HK-2 (cell line): ENCODE results near the gene UCP3.
"Not testable (repeated sequence)": the region's sequence is repeated elsewhere in the genome, so short reads cannot be mapped to it uniquely, and the experiment has no call there.

Experiments used
- DNase-seq: peaks from one replicate; pipeline ENCODE4 v3.0.0-alpha.2; 2018; ENCODE audit not compliant: unreplicated experiment

Gene UCP3

DNA sequence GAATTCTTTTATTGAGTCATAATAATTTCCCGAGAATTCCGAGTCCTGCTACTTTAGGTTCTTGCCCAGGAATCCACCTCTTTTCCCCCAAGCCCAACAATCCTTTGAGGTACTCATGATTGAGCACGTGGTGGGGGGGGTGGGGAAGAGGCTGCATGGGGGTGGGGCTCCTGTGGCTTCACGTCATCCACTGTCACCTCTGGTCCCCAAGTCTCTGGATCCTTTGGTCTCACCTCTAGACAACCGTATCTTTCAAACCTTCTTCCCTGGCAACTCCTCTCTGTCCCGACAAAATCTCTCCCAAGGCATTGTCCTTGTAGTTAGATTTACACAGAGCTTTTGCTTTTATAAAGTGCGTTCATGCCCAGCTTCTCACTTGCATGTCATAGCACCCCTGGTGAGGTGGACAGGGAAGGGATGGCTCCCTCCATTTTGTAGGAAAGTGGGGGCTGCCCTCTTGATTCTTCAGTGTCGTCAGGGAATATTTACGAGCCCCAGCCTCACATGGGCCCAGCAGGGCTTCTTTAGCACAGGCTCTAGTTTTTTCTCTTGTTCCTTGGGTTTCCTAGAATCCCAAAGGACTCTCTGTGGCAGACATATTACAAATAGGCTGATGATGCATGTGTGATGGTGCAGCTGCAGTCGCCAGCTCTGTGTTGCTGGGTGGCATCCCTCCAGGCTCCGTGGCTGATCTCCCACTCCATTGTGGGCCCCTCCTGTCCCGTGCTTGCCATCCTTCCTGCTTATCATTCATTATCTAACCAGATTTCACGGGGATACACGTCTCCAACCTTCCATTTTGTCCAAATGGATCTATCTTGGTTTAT, 8.4 kb downstream of the UCP3 start:
- no peak for DNase-seq

DNA sequence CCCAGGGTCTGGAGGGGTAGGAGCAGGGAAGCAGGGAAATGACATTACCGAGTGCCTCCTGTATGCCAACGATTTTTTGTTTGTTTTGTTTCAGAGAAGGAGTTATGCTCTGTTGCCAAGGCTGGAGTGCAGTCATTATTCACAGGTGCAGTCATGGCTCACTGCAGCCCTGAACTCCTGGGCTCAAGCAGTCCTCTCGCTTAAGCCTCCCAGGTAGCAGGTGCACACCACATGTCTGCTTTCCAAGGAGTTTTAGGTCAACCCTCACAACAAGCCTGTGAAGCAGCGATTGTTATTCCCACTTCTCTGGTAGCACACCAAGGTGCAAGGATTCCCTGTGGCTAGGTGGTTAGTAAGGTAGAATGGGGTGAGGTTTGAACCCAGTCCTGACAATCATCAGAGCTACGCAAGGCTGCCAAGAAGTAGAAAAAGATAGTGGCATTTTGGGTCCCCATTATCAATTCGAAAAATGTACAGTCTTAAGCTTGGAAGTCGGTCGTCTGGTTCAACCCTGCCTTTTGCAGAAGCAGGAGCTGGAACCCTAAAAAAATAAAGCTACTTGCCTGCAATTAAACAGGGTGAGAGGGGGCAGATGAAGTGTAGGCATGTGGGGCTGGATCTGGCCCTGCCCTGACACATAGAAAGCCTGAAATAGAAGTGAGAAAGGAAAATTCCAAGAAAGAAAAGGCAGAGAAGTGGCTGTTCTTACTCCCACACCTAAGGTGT, 9.1 kb downstream of the UCP3 start:
- no peak for DNase-seq

DNA sequence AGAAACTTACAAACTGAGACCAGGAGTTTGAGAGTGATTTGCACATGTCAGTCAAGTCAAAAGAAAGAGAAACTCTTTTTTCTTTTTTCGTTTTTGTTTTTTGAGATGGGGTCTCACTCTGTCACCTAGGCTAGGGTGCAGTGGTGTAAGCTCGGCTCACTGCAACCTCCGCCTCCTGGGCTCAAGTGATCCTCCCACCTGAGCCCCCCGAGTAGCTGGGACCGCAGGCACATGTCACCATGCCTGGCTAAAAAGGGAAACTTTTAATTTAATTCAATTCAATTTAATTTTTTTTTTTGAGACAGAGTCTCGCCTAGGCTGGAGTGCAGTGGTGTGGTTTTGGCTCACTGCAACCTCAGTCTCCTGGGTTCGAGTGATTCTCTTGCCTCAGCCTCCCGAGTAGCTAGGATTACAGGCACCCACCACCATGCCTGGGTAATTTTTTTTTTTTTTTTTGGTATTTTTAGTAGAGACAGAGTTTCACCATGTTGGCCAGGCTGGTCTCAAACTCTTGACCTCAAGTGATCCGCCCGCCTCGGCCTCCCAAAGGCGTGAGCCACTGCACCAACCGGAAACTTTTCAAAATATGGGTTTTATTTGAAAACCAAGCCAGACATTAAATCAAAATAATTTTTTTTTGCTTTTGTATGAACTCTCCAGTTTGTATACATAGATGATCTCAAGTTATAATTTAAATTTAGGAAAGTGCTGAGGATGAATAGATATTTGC, 9.9 kb downstream of the UCP3 start:
- DNase-seq, result no peak

DNA sequence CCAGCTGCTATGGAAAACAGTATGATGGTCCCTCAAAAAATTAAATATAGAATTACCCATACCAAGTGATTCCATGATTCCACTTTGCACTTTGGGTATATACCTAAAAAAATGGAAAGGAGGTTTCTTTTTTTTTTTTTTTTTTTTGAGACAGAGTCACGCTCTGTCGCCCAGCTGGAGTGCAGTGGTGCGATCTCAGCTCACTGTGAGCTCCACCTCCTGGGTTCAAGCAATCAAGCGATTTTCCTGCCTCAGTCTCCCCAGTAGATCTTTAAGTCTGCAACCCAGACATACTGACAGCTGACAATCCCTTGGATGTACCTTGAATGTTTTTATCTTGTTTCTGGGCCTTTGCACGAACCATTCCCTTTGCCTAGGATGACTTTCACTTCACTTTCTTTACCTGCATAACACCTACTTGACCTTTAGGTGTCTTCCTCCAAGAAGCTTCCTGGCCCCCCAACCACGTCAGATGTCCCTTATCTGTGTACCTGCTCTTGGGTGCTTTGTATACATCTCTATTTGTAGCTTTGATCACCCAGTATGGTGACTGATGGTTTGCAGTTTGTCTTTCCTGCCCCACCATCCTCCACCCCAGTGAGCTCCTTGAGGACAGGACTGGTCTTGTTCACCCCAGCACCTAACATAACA, 11.6 kb downstream of the UCP3 start:
- no peak for DNase-seq

DNA sequence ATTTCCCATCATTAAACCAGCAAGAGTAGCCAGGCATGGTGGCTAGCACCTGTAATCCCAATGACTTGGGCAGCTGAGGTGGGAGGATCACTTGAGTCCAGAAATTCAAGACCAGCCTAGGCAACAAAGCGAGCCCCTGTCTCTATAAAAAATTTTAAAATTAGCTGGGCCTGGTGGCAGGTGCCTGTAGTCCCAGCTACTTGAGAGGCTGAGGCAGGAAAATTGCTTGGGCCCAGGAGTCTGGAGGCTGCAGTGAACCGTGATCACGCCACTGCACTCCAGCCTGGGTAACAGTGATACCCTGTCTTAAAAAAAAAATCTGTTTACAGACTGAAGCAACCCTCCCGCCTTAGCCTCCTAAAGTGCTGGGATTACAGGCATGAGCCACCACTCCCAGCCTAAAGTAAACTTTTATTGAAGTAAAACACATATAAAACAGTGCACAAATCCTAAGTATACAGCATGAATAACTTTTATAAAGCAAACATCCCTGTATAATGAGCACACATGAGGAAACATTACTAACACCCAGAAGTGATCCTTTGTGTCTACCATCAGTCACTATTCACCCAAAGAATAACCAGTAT, 12.6 kb downstream of the UCP3 start:
- DNase-seq, result no peak

DNA sequence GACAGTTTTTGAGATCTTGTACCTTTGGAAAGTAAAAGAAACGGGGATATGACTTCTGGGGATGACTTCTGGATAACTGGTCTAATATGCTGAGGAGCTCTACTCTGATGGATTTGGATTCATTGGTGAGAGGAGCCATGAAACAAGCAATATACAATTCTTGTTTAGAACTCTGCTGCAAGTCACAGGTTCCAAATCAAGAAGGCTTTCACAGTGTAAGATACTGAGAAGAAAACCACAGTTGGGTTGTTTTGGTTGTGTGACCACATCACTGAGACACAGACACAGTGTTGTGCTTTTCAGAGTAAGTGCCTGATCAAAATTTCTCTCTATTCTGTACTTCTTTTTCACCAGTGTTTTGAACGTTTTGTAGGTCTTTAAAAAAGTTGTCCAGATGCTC, 13.2 kb downstream of the UCP3 start:
- no peak for DNase-seq

DNA sequence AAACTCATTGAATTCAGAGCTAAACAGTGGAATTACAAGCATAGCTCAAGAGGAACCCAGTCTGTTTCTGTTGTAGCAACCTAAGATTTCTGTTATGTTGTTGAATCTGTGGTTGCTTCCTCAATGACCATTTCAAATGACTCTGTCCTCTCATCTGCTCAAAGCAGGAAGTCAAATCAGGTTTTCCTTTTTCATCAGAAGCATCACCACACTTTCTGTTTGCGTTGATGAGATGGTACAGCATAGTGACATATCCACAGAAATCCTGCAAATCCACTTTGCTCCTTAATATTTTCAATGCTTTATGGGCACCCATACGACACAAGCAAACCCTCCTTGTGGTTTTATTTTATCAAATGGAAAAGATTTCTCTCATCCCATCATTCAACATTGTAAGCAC, 13.6 kb downstream of the UCP3 start:
- no peak for DNase-seq

DNA sequence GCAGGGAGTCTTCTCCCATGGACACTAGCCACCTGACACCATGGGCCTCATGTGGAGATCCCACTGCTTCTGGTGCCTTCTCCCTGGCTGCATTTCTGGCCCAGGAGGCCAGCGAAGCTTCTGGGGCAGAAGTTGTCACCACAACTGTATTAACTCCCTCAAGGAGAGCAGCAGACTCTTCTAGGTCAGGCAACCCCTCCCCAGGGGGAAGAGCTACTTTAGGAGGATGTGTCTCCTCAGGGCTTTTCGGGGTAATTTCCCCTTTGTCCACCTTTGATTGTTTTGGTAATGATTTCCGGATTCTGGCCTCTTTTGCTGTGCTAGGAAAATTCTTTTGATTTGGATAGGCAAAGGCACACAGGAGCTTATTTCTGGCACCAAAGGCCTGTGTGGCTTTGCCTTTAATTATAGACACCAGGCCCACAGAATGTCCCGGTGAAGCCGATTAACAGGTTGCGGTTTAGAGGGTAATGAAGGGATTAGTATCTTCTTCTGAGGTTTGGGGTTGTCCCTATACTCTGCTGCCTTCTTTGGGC, 17.3 kb downstream of the UCP3 start:
- no peak for DNase-seq

DNA sequence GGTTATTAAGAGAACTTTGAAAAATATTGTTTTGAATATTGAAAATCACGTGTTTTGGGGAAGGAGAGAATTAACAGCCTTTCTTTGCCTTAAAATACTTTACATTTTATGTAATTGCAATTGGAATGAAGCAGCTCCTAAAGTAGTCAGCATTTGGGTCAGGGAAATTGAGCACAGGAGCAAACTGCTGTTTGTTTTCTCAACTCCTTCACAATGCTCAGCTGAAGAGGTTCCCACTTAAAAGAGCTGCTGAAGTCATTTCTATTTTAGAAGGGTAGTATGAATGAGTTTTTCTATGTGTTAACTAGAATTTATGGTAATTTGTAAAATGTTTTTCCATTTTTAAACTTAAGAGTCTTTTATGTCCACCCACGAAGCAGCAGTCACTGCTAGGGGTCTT, 18.2 kb downstream of the UCP3 start:
- DNase-seq, result no peak

DNA sequence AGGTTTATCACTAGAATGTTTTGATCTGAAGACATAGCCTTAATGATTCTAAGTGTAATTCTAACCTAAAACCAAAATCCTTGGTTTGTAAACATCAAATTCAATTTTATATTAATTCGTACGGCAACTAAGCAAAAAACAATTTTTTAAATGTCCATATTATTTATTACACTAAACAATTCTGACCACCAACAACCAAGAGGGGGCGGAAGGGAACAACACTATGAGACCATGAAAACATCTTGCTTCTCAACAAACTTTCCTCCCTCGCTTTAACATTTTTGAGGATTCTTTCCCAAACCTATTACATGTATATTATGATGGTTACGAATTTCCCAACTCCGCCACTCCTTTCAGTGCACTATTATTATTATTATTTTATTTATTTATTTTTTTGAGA, 19.7 kb downstream of the UCP3 start:
- DNase-seq, result no peak

DNA sequence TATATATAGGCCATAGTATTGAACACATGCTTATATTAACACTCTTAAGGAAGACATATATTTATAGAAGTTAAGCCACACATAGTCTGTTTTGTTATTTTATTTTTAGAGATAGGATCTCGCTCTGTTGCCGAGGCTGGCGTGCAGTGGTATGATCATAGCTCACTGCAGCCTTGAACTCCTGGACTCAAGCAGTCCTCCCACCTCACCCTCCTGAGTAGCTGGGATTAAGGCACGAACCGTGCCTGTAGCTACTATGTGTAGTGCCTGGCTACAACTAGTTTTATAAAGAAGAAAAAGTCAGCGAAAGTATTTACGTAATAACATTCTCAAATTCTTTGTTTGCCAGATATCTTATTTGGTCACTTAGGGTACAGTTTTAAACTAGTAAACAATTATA, 20.7 kb downstream of the UCP3 start:
- DNase-seq, result no peak

DNA sequence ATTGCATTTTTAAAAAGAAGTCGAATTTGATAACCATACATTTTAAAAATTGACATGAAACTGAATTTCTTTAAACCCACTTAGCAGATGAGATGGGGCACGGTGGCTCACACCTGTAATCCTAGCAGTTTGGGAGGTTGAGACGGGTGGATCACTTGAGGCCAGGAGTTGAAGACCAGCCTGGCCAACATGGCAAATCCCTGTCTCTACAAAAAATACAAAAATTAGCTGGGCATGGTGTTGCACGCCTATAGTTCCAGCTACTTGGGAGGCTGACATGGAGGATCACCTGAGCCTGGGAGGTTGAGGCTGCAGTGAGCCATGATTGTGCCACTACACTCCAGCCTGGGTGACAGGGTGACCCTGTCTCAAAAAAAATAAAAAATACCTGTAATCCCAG, 23.2 kb downstream of the UCP3 start:
- DNase-seq, result not testable (repeated sequence)

DNA sequence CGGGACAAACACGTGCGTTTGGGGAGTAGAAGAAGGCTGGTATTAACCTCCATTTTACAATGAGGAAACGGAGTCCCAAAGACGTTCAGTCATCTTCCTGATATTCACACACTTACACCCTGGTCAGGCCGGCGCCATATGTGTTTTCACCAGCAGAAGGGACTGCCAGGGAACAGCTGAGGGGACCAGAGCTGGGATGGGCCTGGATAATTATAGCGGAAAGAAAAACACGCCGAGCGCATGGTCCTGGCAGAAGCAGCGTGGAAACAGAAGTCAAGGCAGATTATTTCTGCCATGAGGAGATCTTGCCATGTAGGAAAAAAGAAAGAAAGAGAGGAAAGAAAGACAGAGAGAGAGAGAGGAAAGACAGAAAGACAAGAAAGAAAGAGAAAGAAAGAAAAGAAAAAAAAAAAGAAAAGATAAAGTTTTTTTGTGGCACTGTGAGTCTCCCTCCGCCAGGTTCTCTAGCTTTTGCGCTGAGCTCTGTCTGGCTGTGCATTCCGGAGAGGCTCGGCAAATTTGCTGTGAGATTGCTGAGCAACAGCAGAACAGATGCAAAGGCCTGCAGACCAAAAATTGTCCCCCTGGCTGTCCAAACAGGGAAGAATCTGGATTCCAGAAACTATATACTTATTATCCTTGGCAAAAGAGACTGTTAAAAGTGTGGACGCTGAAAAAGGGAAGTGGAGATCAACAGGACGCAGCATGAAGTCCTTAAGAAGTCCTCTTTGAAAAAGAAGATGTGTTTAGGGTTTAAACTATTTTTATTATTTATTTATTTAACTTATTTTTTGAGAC, 24.9 kb downstream of the UCP3 start:
- no peak for DNase-seq

DNA sequence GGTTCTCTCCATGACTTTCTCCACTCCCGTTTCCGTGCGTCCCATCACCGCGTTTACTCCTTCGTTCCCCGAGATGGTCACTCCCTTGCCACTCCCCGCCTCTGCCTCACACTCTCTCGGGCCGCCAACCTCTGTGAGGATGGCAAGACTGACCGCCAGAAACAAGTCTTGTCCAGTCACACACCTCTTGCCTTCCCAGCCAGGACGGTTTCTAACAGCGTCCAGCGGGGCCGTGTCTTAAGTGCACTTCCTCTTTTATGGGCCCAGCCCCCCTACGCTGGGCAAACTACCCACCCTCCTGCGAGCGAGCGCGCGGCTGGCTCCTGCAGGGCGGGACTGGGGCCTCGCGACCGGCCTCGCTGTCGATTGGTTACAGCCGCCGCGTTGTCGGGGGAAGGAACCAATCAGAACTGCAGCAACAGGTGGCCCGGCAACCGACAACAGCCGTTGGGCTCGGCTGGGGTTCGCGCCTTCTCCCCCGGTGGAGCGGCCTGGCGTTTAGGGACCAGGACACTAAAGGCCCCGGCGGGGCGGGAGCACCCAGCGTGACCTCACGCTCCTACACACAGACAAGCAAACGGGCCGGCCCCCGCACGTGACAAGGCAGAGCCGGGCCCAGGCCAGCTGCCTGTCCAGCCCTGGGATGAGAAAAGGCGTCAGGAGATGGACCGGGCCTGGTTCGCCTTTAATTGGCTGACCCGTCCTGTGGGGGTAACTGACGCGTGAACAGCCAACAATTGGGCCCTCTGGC, 25.7 kb downstream of the UCP3 start:
- peak; percentile 91 for DNase-seq

DNA sequence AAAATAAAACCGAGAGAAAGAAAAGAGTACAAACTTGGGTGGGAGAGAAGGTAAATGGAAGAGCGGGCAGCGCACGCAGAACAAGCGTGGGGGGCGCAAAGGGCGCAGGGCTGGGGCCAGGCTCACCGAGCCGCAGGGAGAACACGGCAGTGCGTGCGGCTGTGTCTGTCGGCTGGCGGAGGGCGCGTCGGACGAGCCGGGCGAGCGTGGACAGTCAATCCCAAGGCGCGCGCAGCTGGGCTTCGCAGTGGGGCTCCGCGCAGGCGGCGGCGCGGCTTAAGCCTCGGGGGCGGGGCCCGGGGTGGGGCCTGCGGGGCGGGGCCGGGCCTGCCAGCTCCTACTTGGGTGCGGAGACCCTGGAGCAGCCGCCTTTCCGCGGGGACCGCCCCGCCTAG, 26.3 kb downstream of the UCP3 start, which contains the start of gene UCP2:
TSS of gene UCP2 (minus strand) at position 249 of the 395 bp plus-strand sequence. CDS start 4,465 bp downstream, outside the sequence.
- peak; percentile 85 for DNase-seq

DNA sequence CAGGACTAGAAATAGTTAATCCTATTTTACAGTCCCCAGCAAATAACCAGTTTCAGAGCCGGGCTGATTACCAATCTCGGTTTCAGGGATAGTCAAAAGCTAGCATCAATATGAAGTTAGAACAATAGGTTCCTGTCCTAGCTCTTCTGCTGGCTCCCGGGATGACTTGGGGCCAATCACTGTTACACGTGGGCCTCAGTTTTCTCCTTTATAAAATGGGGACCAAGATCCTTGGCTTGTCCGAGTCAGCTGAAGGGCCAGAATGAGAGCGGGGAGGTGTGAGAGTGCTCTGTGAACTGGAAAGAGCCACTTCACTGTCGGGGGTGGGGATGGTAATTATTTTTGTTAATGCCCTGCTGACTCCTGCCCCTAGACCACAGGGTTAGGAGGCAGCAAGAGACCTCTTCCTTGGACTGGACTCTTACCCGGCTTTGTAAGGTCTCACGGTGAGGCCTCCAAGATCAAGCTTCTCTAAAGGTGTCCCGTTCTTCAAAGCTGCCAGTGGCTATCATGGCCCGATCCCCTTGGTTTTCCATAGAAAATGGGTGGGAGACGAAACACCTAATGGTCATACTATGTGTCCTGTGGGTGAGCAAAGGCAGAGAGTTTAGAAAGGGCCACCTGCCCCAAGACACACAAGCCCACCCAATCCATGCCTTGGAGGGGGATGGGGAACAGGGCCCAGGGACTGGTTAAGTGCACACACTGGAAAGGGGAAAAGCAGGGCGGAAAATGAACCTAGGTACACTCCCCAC, 27.7 kb downstream of the UCP3 start:
- DNase-seq, result no peak

DNA sequence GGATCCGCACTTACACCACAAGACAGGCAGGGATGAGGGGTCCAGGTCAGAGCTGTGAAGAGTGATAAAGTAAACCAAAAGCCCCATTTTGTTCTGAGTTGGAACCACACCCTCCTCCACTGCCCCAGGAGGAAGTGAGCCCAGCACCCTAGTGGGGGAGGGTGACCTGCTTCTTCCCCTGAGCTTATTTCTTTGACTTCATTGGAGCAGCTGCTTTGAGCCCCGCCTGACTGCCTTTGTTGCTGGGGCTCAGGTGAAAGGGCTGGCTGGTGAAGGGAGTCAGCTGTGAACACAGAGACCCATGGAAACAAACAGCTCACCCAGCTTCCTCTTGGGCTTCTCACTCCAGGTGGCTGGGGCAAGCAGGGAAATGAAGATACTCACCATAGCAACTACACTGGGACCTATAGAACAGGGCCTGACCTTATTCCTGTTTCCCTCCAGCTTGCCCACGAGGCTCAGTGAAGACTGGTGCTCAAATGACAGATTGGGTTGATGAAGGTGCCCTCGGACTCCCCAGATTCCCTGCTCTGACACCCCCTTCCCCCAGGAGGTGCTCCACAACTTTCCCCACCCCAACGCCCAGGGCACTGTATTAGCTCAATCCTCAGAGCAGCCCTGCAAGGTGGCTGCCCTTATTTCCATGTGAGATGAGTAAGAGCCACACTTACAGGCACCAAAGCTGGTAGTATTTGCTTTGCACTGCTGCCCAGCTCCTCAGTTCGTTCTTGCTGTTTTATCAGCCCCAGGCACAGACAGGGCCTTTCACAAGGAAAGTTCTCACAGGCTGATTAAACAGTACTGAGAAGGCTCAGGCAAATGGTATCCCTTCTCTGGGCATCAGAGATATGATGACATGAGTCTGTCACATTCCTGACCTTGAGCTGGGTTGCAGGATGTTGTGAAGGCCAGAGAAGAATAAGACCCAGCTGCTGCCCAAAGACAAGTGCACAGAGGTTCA, 28.6 kb downstream of the UCP3 start:
- no peak for DNase-seq

DNA sequence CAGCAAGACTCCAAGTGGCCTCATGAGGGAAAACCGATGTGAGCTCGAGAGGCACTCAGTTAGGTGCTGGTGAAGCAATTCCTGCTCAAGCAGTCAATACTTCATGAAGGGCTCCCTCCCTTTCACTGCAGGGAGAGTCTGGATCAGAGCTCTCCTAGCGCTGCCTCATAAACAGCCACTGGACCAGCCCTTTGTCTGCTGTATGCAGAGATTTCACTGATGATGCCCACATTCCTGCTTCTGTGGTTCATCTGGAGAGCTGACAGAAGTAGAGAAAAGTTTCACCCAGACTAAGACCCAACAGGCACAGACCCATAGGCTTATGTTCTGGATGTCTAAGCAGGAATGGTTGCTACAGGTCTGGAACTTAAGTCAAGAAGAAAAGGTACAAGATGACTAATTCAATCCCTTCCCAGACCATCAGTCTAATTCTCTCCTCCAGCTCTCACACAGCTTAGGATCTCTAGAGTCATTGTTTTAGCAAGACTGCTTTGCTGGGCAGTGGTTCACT, 30.3 kb downstream of the UCP3 start:
- DNase-seq, result no peak
